SW 1271 (cell line): ENCODE data around the gene RELA.
A peak's percentile ranks its signal among the peaks of the same experiment; 100 is the strongest.

Experiments used
- DNase-seq, 2 experiments: peaks; one replicate each; lab custom pipeline; 2025; lab: John Stamatoyannopoulos, UW

RELA gene

DNA sequence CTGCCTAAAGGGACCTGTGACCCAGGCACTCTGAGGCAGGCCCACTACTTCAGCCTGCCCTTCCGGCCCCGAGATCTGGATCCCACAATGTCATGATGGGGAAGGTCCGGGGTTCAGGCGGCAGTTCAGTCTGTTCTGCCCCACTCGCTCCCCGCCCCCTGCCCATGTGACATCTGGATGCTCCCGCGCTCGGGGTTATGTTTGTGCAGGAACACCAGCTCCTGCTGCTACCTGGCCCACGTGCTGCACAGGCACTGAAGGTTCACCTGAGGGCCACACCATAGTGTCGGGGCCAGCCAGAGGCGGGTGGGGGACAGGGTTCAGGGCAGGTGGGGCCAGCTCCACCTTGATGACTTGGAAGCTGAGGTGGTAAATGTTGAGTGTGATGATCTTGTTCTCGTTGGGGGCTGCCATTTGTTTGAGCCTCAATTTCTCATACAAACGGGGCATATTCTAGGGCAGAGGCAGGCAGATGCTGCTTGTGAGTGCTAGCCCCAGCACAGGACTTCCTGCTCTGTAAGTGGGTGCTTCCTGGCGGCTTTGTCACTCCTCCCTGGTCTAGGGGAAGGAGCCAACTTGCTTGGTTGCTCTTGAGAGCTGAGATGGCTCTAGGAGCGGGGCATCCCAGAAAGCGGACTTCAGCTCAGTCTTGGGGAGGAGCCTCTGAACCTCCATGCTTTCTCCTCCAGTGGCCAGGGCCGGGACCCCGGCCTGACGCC lies 29.2 kb downstream of the RELA start:
- no peak for DNase-seq

DNA sequence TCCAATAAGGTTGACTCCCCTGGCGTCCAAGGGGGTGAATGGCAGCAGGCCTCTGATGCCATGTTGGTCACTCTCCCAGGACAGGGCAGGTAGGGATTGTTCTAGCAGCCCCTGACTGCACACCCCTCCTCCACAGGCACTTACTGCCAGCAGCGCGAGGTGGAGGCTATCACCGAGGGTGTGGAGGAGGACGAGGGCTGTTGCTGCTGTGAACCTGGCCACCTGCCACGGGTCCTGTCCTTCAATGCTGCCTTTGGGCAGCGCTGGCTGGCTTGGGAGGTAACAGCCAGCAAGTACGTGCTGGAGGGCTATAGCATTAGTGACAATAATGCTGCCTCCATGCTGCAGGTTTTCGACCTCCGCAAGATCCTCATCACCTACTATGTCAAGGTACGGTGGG lies 32.5 kb downstream of the RELA start:
- no peak for DNase-seq

DNA sequence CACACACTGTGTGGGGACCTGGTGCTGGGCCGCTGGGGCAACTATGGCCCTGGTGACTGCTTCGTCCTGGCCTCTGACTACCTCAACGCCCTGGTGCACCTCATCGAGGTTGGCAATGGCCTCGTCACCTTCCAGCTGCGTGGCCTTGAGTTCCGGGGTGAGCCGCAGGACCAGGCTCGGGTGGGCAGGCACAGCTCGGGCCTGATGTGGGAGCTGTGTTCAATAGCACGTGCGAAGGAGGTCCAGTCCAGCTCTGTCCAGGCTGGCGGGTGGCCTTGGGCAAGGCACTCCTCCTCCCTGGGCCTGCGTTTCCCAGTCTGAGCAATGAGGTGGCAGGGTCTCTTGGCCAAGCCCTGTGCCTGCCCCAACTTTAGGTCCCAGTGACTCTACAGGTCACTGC lies 33.1 kb downstream of the RELA start:
- no peak for DNase-seq

DNA sequence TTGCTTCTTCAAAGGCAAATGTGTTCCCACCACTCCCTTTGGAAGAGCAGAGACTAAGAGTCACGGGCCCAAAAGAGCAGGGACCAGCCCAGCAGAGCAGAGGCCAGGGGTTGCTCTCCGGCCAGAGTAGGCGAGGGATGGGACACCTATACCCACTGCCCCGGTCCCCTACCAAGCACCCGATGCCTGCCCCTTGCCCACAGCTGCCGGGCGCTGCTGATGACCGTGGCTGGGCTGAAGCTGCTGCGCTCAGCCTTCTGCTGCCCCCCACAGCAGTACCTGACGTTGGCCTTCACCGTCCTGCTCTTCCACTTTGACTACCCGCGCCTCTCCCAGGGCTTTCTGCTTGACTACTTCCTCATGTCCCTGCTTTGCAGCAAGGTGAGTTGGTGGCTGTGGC lies 35.5 kb downstream of the RELA start:
- no peak for DNase-seq

DNA sequence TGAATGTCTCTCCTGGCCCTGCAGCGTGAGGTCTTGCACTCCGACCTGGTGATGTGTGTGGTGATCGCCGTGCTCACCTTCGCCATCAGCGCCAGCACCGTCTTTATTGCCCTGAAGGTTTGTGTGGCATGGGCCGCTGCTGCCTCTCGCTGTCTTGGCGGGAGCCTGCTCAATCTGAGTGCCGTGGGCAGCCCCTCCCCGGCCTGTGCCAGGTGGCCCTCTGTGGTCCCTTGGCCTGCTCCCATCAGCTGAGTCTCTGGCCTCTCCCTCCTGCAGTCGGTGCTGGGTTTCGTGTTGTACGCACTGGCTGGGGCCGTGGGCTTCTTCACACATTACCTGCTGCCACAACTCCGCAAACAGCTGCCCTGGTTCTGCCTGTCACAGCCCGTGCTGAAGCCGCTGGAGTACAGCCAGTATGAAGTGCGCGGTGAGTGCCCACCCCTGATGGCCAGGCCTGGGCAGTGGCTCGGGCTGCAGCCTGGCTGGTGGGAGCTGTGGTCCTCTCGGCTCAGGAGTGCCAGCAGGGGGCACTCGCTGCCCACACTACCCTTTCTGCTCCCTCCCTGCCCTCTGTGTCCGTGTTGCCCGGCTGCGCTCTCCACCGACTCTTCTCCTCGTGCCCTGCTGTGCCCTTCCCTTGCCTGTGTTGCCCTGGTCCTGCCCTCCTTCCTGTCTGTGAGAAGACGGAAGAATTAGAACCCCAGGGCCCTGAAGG lies 36.9 kb downstream of the RELA start:
- DNase-seq, result no peak

DNA sequence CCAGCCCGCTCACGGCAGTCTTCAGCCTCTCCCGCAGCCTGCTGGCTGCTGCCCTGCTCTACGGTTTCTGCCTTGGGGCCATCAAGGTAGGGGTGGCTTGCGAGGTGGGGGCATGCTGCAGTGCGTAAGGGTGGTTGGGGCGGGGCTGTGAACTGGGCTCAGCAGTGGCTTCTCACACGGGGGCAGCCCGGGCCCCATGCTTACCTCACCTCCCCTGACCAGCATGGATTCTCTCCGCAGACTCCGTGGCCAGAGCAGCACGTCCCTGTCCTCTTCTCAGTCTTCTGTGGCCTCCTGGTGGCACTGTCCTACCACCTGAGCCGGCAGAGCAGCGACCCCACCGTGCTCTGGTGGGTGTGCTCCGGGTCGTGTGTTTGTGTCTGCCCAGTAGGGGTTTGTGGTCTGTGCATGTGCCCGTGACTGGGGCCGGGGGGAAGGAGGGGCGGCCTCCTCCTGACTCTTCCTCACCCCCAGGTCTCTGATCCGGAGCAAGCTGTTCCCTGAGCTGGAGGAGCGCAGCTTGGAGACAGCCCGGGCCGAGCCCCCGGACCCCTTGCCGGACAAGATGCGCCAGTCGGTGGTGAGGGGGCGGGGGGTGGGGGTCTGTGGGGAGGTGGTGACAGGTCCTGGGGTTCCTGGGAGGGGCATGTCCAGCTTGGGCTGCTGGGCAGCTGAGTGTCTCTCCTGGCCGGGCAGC lies 37.6 kb downstream of the RELA start:
- DNase-seq, result no peak

DNA sequence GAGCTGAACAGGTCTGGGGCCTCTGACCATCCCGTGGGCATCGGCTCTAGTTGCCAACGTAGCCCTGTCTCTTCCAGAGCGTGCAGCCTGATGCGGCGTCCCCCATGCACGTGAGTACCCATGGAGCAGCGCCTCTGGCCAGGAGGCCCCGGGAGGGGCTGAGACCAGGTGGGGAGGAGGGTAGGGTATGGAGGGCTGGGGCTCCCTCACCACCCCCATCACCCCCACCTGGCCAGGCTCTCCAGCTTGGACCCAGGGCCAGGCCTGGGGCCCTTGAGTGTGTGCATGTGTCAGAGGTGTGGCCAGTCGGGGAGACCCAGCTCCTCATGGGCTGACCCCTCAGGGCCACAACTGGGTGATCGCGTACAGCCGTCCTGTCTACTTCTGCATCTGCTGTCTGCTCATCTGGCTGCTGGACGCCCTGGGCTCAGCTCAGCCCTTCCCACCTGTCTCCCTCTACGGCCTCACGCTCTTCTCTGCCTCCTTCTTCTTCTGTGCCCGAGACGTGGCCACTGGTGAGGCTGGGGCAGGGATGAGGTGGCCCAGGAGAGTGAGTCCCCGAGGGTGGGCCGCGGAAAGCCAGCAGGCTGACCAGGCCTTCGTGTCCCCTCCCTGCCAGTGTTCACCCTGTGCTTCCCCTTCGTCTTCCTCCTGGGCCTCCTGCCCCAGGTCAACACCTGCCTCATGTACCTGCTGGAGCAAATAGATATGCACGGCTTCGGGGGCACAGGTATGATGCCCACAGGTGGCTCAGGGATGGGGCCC lies 38.7 kb downstream of the RELA start:
- DNase-seq, result no peak

DNA sequence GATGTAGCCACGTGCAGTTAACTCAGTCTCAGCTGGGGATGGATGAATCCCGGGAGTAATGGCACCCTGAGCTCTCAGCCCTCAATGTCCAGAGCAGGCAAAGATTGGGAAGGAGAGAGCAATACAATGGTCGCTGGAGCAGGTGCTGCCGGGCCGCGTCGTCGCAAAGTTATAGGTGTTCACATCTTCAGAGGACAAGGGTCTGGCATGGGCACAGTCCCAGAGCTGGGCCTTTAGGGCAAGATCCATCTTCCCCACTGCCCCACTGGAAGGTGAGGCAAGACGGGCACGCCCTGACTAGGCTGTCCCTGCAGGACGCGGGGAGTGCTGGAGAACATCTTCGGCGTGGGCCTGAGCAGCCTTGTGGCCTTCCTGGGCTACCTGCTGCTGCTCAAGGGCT lies 39.5 kb downstream of the RELA start:
- no peak for DNase-seq

DNA sequence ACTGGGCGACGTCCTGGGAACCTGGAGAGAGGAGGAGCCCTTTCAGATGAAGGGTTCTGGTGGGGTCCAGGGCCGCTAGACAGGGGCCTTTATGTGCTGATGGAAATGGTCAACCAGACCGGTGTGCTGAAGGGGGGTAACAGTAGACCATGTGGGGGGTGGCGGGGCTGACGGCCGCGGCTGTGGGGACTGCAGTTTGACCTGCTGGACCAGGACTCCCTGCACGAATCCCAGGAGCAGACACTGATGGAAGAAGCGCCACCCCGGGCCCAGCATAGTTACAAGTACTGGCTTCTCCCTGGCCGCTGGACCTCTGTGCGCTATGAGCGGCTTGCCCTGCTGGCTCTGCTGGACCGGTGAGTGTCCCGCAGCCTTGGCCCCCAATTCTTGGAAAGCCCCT lies 40.7 kb downstream of the RELA start:
- no peak for DNase-seq

DNA sequence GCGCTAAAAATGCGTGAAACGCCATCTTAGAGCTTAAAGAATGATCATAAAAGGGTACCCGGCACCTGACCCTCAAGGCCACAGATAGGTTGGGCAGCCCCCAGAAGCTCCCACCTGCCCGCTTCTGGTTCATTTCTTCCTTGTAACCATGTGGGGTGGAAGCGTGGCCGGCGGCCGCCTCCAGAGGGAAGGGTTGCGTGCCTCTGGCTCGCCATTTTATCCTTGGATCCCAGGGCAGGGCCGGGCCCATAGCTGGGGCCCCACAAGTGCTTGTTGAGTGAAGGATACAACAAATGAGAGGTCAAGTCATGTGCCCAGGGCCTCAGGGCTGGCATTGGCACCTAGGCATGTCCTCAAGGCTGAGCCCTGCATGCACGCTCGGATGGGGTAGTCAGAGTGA lies 41.3 kb downstream of the RELA start:
- DNase-seq, result no peak

DNA sequence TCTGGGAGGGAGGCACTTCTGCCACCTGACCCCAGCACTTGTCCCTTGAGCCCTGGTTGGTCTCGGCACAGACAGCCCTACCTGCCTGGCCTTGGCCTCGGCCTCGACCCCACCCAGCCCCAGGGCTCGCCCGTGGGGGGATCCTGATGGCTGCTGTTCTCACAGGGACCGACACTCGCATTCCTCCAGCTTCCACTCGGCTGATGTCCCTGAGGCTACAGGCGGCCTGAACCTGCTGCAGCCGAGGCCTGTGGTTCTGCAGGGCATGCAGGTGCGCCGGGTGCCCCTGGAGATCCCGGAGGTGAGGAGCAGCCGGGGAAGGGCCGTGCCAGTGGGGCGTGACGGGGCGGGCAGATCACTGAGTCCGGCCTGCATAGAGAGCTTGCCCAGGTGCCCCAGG lies 42.0 kb downstream of the RELA start:
- no peak for DNase-seq

DNA sequence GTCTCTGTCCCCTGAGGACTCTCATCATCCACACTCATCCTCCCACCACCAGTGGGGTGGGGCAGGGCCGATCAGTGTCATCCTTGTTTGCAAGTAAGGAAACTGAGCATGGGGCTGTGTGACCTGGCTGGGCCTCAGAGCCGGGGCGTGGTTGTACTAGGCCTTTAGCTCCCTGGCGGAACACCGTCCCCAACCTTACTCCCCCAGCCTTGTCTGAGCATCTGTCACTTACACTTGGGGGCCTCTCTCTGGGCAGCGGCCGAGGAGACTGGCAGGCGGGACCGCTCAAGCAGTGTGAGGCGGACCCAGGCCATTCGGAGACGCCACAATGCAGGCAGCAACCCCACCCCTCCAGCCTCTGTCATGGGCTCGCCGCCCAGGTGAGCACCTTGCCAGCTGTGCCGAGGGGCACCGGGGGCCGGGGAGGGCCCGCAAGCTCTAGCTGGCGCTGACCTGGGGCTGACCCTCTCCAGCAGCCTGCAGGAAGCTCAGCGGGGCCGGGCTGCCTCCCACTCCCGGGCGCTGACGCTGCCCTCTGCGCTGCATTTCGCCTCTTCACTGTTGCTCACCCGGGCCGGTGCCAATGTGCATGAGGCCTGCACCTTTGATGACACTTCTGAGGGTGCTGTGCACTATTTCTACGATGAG lies 43.3 kb downstream of the RELA start:
- no peak for DNase-seq

DNA sequence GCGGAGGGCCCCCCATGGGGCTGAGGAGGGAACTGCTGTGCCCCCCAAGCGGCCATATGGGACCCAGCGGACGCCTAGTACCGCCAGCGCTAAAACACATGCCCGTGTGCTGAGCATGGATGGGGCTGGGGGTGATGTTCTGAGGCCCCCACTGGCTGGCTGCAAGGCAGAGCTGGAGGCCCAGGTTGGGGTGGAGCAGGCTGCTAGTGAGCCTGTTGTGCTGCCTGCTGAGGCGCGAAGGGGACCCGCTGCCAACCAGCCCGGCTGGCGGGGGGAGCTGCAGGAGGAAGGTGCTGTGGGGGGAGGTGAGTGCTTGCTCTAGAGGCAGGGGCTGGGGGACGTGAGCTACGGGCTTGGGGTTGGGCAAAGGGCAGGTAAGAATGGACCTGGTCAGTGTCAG lies 44.0 kb downstream of the RELA start:
- DNase-seq, result no peak

DNA sequence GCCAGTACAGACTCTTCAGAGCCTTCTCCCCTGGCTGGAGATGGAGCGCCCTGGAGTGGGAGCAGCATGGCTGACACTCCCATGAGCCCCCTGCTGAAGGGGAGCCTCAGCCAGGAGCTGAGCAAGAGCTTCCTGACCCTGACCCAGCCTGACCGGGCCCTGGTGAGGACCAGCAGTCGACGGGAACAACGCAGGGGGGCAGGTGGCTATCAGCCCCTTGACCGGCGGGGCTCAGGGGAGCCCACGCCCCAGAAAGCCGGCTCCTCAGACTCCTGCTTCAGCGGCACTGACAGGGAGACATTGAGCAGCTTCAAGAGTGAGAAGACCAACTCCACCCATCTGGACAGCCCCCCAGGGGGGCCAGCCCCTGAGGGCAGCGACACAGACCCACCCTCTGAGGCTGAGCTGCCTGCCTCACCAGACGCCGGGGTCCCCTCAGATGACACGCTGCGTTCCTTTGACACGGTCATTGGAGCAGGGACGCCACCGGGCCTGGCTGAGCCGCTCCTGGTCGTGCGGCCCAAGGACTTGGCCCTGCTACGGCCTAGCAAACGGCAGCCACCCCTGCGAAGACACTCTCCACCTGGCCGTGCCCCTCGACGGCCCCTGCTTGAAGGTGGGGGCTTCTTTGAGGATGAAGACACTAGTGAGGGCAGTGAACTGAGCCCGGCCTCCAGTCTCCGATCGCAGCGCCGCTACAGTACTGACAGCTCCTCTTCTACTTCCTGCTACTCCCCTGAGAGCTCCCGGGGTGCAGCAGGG lies 44.5 kb downstream of the RELA start:
- no peak for DNase-seq

DNA sequence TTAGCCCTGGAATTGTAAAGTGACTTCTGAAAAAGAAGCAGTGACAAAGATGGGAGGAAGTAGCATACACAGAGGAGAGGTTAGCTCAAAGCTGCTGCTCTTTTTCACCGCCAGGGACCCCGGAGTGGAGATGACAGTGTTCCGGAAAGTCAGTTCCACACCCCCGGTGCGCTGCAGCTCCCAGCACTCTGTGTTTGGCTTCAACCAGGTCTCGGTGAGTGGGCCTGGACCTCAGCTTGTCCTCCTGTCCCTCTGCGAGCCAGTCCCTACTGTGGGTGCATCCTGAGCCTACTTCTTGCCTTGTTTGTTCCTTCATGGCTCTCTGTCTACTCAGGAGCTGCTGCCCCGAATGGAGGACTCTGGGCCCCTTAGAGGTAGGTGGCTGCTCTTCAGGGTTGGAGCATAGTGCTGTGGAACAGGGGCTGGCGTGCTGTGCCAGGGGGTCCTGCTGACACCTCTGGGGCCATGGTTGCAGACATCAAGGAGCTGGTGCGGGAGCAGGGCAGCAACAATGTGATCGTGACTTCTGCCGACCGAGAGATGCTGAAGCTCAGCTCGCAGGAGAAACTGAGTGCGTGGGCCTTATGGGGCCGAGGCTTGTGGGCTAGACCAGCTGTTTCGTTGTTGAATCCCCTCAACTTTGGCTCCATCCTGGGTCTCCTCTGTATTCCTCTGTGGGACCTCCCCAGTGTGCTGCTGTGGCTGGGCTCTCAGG lies 45.4 kb downstream of the RELA start:
- no peak for DNase-seq

DNA sequence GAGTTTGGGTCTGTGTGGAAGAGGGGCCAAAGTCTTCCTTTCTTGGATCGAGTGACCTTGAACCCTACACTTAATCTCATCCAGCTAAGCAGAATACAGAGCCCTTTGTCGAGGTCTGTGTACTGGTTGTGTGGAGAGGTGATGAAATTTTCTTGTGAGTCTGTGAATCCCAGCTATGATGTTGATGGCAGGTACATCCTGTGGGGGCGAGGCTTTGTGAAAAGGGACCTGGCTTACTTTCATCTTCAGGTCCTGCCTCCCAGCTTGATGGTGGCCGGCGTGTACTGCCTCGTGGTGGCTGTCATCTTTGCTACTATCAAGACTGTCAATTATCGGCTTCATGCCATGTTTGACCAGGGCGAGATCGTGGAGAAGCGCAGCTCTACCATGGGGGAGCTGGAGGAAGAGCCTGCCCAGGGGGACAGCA lies 46.1 kb downstream of the RELA start:
- no peak for DNase-seq

DNA sequence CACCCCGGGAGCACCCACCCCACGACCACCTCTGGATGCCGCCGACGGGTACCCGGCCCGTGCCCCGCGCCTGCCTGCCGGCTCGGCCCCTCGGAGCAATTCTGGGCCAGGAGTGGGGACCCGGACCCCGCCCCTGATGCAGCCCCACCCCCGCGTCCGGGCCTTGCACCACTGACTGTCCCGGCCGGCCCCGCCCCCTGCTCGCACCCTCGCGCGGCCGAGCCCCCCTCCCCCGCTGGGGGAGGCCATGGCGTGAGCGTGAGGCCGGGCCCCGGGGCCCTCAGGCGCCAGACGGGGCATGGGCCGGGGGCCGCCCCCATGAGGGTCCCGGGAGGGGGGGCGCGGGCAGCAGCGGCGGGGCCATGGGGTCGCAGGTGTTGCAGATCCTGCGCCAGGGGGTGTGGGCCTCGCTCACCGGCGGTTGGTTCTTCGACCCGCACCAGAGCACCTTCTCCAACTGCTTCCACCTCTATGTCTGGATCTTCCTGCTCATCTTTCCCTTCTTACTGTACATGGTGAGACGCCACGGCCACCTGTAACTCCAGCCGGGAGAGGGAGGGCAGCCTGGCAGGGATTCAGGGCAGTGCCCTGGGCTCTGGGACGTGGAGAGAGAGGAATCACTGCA lies 46.7 kb downstream of the RELA start:
- DNase-seq, result peak in 1 of 2 experiments; percentile 40

DNA sequence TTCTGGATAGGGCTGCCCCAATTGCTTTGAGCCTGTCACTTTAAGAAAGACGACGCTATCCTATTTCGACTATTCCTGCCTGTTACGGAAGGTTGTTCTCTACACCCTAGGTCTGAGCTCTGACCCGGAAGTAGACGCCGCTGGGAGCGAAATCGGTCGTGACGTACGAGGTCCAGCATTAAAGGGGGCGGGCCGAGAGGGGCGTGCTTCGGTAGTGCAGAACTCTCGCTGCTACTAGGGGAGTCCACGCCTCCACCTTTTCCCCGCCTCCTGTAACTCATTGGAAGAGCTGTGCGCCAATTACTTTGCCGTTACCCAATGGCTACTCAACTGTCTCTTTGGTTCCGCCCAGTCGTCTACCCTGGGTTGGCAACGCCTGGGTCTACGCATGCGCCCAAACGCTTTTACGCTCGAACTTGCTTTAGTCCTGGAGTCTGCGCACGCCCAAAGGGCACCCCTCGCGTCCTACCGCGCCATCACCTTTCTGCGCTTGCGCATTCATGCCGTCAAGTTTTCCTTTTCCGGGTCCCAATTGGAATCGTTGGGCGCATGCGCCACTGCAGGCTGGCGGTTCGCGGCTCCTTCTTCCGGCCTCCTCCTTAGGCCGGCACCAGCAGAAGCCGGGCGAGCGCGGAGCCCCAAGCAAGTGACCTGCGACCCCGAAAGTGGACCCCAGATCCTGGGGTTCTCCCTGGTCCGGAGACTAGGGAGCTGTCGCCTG lies 47.3 kb downstream of the RELA start, which contains the start of gene PCNX3:
Gene PCNX3, plus strand, starts transcription at position 548 of the 721 bp plus-strand sequence. CDS start 536 bp downstream, outside the sequence.
- DNase-seq, result peak; percentile 99 to 100
